ENCODE measurements around the gene ARHGAP6.

DNA sequence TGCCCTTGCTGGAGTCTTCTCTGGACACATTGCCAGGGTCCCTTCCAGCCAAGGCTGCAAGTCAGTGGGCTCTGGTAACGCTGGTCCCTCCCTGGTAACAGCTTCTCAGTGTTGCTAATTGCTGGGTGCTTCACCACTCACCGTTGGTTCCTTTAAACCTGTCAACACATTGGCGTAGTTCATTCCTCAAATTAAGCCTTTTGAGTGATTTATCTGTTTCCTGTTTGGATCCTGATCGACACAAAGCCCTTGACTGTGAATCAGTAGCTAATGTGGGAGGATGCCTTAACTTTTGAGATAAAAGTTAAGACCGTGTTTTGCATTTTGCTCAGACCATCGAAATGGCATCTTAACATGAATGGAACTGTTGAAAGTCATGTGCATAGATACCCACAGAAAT is 246.6 kb downstream of the ARHGAP6 start:
- TF ChIP-seq, protein P1, sequence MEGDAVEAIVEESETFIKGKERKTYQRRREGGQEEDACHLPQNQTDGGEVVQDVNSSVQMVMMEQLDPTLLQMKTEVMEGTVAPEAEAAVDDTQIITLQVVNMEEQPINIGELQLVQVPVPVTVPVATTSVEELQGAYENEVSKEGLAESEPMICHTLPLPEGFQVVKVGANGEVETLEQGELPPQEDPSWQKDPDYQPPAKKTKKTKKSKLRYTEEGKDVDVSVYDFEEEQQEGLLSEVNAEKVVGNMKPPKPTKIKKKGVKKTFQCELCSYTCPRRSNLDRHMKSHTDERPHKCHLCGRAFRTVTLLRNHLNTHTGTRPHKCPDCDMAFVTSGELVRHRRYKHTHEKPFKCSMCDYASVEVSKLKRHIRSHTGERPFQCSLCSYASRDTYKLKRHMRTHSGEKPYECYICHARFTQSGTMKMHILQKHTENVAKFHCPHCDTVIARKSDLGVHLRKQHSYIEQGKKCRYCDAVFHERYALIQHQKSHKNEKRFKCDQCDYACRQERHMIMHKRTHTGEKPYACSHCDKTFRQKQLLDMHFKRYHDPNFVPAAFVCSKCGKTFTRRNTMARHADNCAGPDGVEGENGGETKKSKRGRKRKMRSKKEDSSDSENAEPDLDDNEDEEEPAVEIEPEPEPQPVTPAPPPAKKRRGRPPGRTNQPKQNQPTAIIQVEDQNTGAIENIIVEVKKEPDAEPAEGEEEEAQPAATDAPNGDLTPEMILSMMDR (IDR thresholded peaks at IDR 0.05; ENCODE audit: low read length), result no peak
- TF ChIP-seq EZH2 (optimal IDR thresholded peaks at IDR 0.05; ENCODE audit: low read depth, low read length) (no peak), EZH2phosphoT487 (IDR thresholded peaks at IDR 0.05; ENCODE audit: low read length) (no peak)
